ENCODE results near the gene MRPL21. TPM values are rescaled to one million over a fixed set of nuclear protein-coding genes. Genes with fewer than 3 reads are reported as not detected.

MRPL21 gene
- total RNA-seq, 2 donors from 2014 or later: 41.1 to 76.9 TPM

- Histone ChIP-seq H3K4me1 (replicated peaks) (no peaks in the 10 kb centered on the region), H3K36me3 (peaks cover 3 to 10% of the 10 kb centered on the region in 2 donors), H3K9me3 (no peaks in the 10 kb centered on the region), H3K4me3 (no peak overlapping the region), H3K27me3 (replicated peaks; ENCODE audit: insufficient read depth) (no peaks in the 10 kb centered on the region), H3K27ac (no peak overlapping the region)
- DNase-seq (ENCODE audit: low spot score): no peak
- WGBS: 86% methylated on average over 17 of the region's 17 CpGs
- intact Hi-C loops (cut with DNase I): no loop called here
- TF ChIP-seq CTCF (IDR thresholded peaks at IDR 0.05): no peak
- TF ChIP-seq POLR2AphosphoS5 (IDR thresholded peaks at IDR 0.05): no peak
- TF ChIP-seq POLR2A (IDR thresholded peaks at IDR 0.05): no peak
Measured at GRCh38 chr11:68938816-68939582, 35.4 kb upstream of the MRPL21 start.

GRCh38 chr11:68938088-68938487 lies 34.5 kb upstream of the MRPL21 start:
- TF ChIP-seq POLR2AphosphoS5 (IDR thresholded peaks at IDR 0.05): no peak
- no peak for TF ChIP-seq CTCF (IDR thresholded peaks at IDR 0.05)
- no peak for TF ChIP-seq POLR2A (IDR thresholded peaks at IDR 0.05)
- H3K4me3 ChIP-seq: no peak overlapping the region
- intact Hi-C loops (cut with DNase I): no loop called here
- H3K27me3 ChIP-seq (replicated peaks; ENCODE audit: insufficient read depth): no peaks in the 10 kb centered on the region
- no peaks in the 10 kb centered on the region for H3K4me1 ChIP-seq (replicated peaks)
- WGBS: 85% methylated on average over 18 of the region's 18 CpGs
- peaks cover 3 to 10% of the 10 kb centered on the region in 2 donors for H3K36me3 ChIP-seq
- no peaks in the 10 kb centered on the region for H3K9me3 ChIP-seq
- H3K27ac ChIP-seq: no peak overlapping the region
- no peak for DNase-seq (ENCODE audit: low spot score)

- Histone ChIP-seq H3K9me3 (no peaks in the 10 kb centered on the region), H3K4me3 (no peak overlapping the region), H3K27ac (no peak overlapping the region), H3K27me3 (replicated peaks; ENCODE audit: insufficient read depth) (no peaks in the 10 kb centered on the region), H3K4me1 (replicated peaks) (no peaks in the 10 kb centered on the region), H3K36me3 (peaks cover 3 to 10% of the 10 kb centered on the region in 2 donors)
- WGBS: 93% methylated on average over 29 of the region's 29 CpGs
- TF ChIP-seq POLR2A (IDR thresholded peaks at IDR 0.05): no peak
- TF ChIP-seq POLR2AphosphoS5 (IDR thresholded peaks at IDR 0.05): no peak
- TF ChIP-seq CTCF (IDR thresholded peaks at IDR 0.05): no peak
- intact Hi-C loops (cut with DNase I): no loop called here
- DNase-seq (ENCODE audit: low spot score): no peak
Measured at GRCh38 chr11:68936676-68937620, 33.3 kb upstream of the MRPL21 start.

GRCh38 chr11:68936358-68936636 lies 32.7 kb upstream of the MRPL21 start:
- WGBS: 98% methylated on average over 10 of the region's 10 CpGs
- Histone ChIP-seq H3K36me3 (peaks cover 3 to 10% of the 10 kb centered on the region in 2 donors), H3K27ac (no peak overlapping the region)

More at GRCh38 chr11:68936358-68936636, 32.7 kb upstream of the MRPL21 start:
- intact Hi-C loops (cut with DNase I): no loop called here
- Histone ChIP-seq H3K4me3 (no peak overlapping the region), H3K9me3 (no peaks in the 10 kb centered on the region), H3K4me1 (replicated peaks) (no peaks in the 10 kb centered on the region), H3K27me3 (replicated peaks; ENCODE audit: insufficient read depth) (no peaks in the 10 kb centered on the region)
- DNase-seq (ENCODE audit: low spot score): no peak
- TF ChIP-seq CTCF (IDR thresholded peaks at IDR 0.05): no peak
- no peak for TF ChIP-seq POLR2A (IDR thresholded peaks at IDR 0.05)
- no peak for TF ChIP-seq POLR2AphosphoS5 (IDR thresholded peaks at IDR 0.05)

Measured in prostate gland (tissue), 2 donors.